Lung (tissue), 12 donors: Measurements from ENCODE around the gene JDP2. TPM values are rescaled to one million over a fixed set of nuclear protein-coding genes. Genes with fewer than 3 reads are reported as not detected.

ENCODE experiments used
- ATAC-seq: fragments of 200-7000 bp; cut with Tn5 transposase; one replicate; pipeline ENCODE4 v1.9.1; 2020; ENCODE audit warnings: moderate number of reproducible peaks; ENCODE audit not compliant: insufficient read depth, low FRiP score
- DNase-seq, 3 donors: peaks; one replicate each; pipeline ENCODE4 v3.0.0-alpha.2; 2013 to 2017
- H3K27ac ChIP-seq, 2 donors: one replicate each; pipeline ENCODE4 v1.5.1; 2013; ENCODE audit warnings: mild to moderate bottlenecking in 2 of 2, moderate library complexity in 2 of 2, control low read depth in 1 of 2, inconsistent platforms in 1 of 2, low read depth in 1 of 2, low read length in 1 of 2
- H3K27me3 ChIP-seq, 3 donors: one replicate each; pipeline ENCODE4 v1.5.1; 2013; ENCODE audit warnings: low read length in 2 of 3; ENCODE audit not compliant: control insufficient read depth in 3 of 3, insufficient read depth in 3 of 3
- H3K36me3 ChIP-seq, 4 donors: one replicate each; pipeline ENCODE4 v1.5.1; 2013; ENCODE audit warnings: low read length in 4 of 4, mild to moderate bottlenecking in 1 of 4, moderate library complexity in 1 of 4; ENCODE audit not compliant: control insufficient read depth in 4 of 4, insufficient read depth in 4 of 4
- H3K4me1 ChIP-seq, 5 donors: one replicate each; pipeline ENCODE4 v1.5.1; 2013; ENCODE audit warnings: low read length in 5 of 5, mild to moderate bottlenecking in 2 of 5, moderate library complexity in 1 of 5; ENCODE audit not compliant: control insufficient read depth in 5 of 5, insufficient read depth in 5 of 5
- H3K4me3 ChIP-seq: one replicate; pipeline ENCODE4 v1.5.1; 2013; ENCODE audit warnings: mild to moderate bottlenecking, control low read depth, moderate library complexity
- H3K9ac ChIP-seq, 2 donors: one replicate each; pipeline ENCODE4 v1.5.1; 2013; ENCODE audit warnings: low read length in 2 of 2, control low read depth in 1 of 2; ENCODE audit not compliant: insufficient read depth in 1 of 2
- H3K9me3 ChIP-seq, 4 donors: one replicate each; pipeline ENCODE4 v1.5.1; 2013; ENCODE audit warnings: low read length in 3 of 4, mild to moderate bottlenecking in 1 of 4, moderate library complexity in 1 of 4; ENCODE audit not compliant: control insufficient read depth in 4 of 4, insufficient read depth in 3 of 4
- WGBS, 2 donors: extraction: QIAGEN DNeasy Blood & Tissue Kit; methylation state at CpG; one replicate each; pipeline ENCODE4 v1.1.7; 2013; 5-methylcytosine and 5-hydroxymethylcytosine counted together
- polyA plus RNA-seq, 2 donors: library from polyadenylated mRNA; stranded (reverse); fragments of 200-250 nt; gene quantifications; one replicate each; pipeline ENCODE4 v1.2.1, GENCODE V29; 2013
- total RNA-seq, 2 donors: library from RNA; depleted of rRNA in 1 of 2; stranded (reverse); fragments of >200 nt in 1 of 2; gene quantifications; one replicate each; pipeline ENCODE4 v1.2.1, GENCODE V29; 2014 to 2021
- TF ChIP-seq, protein P1 (sequence below): IDR thresholded peaks from 2 replicates; pipeline ENCODE4 v1.5.1; 2012; ENCODE audit warnings: mild to moderate bottlenecking; ENCODE audit errors: control extremely low read depth, extremely low read depth
- donor health status: control.
- donor health status: control.
- donor health status: Bipolar disorder and iron deficiency.
- donor health status: healthy.
- donor health status: DM: yes; HTN: yes; CAD: no.

Gene JDP2
- total and polyA plus RNA-seq, 4 donors, result 34.8 to 88.9 (median 57.7) TPM

DNA sequence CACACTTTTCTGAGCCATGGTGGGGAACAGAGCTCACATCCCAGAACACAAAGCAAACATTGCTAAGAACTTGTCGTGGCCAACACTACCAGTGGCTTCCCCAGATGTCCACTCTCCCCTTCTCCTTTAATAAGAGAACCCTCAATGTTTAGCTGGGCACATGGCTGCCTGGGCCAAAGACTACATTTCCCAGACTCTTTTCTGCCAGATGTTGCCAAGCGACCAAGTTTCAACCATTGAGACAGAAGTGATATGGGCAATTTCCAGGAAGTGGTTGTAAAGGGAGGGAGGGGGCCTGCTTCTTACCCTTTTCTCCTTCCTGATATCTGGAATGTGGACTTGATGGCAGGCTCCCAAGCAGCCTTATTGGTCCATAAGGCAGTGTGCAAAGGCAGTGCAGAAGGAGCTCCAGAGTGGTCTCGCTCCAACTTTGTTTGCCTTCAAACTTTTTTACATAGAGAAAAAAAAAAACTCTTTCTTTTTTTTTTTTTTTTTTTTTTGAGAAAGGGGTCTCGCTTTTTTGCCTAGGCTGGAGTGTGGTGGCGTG lies 24.9 kb upstream of the JDP2 start:
- TF ChIP-seq, protein P1, sequence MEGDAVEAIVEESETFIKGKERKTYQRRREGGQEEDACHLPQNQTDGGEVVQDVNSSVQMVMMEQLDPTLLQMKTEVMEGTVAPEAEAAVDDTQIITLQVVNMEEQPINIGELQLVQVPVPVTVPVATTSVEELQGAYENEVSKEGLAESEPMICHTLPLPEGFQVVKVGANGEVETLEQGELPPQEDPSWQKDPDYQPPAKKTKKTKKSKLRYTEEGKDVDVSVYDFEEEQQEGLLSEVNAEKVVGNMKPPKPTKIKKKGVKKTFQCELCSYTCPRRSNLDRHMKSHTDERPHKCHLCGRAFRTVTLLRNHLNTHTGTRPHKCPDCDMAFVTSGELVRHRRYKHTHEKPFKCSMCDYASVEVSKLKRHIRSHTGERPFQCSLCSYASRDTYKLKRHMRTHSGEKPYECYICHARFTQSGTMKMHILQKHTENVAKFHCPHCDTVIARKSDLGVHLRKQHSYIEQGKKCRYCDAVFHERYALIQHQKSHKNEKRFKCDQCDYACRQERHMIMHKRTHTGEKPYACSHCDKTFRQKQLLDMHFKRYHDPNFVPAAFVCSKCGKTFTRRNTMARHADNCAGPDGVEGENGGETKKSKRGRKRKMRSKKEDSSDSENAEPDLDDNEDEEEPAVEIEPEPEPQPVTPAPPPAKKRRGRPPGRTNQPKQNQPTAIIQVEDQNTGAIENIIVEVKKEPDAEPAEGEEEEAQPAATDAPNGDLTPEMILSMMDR, result no peak
- H3K27ac ChIP-seq, result no peak overlapping the region
- no peak overlapping the region for H3K4me3 ChIP-seq
- 88 to 89% methylated on average over 5 of the region's 5 CpGs for WGBS, 2 donors
- no peaks in the 10 kb centered on the region for H3K27me3 ChIP-seq
- H3K9ac ChIP-seq, result no peak overlapping the region
- H3K4me1 ChIP-seq, result peaks cover 4 to 12% (median 8%) of the 10 kb centered on the region in 5 donors
- no peaks in the 10 kb centered on the region for H3K36me3 ChIP-seq
- peaks cover 0 to 4% (median 0%) of the 10 kb centered on the region in 4 donors for H3K9me3 ChIP-seq
- DNase-seq (no peak), ATAC-seq (no peak)

DNA sequence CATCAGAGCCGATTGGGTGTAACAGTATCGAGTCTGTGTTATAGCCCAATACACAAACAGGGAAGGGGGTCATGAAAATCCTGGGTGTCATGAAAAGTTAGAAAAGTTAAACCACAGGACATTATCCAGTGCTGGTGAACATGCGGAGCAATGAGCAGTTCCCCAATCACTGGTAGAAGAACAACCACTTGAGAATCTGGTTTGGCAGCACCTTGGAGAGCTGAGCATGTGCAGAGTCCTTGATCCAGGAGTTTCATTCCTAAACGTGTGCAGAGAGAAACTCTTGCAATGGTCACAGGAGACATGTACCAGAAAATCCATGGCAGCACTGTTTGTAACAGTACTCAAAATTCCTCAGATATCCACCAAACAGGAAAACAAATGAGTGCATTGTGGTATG lies 23.0 kb upstream of the JDP2 start:
- Histone ChIP-seq H3K9ac (no peak overlapping the region), H3K36me3 (no peaks in the 10 kb centered on the region), H3K4me3 (no peak overlapping the region), H3K4me1 (peaks cover 4 to 12% (median 8%) of the 10 kb centered on the region in 5 donors), H3K9me3 (peaks cover 0 to 4% (median 0%) of the 10 kb centered on the region in 4 donors), H3K27me3 (no peaks in the 10 kb centered on the region), H3K27ac (no peak overlapping the region)
- DNase-seq, result peak in 1 of 3 donors; percentile 56
- no peak for ATAC-seq
- WGBS, 2 donors, result 79 to 89% methylated on average over 4 of the region's 4 CpGs
- TF ChIP-seq, protein P1, result no peak

DNA sequence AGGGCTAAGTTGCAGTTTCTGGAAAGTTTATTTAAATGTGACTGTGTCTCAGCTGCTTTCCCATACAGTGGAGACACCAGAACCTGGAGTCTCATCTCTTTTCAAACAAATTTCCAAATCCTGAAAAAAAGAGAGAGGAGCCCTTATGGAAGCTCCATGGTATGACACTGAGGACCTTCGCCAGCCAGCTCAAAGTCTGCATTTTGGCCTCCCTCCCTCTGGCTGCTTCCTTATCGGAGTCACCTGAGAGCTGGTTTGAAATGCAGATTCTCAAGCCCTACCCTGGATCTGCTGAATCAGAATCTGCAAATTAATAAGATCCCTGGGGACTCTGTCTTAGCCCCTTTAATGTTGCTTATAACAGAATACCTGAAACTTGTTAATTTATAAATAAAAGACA lies 21.7 kb upstream of the JDP2 start:
- Histone ChIP-seq H3K27me3 (no peaks in the 10 kb centered on the region), H3K9me3 (peaks cover 0 to 4% (median 0%) of the 10 kb centered on the region in 4 donors), H3K27ac (no peak overlapping the region), H3K9ac (no peak overlapping the region), H3K4me1 (peaks cover 0 to 17% (median 3%) of the 10 kb centered on the region in 5 donors), H3K4me3 (no peak overlapping the region), H3K36me3 (no peaks in the 10 kb centered on the region)
- ATAC-seq (no peak), DNase-seq (no peak)
- TF ChIP-seq, protein P1, result no peak
- 95 to 96% methylated on average over 2 of the region's 2 CpGs for WGBS, 2 donors

DNA sequence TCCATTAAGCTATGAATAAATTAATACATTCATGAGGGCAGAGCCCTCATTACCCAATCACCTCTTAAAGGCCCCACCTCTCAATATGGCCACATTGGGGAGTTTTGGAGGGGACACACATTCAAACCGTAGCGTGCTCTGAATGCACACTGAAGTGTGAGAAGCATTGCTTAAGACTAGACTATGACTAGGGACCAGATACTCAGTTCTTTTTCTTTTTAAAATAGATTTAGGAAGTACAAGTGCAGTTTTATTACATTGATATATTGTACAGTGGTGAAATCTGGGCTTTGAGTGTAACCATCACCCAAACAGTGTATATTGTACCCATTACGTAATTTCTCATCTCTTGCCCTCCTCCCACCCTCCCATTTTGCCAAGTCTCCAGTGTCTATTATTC lies 21.0 kb upstream of the JDP2 start:
- Histone ChIP-seq H3K9me3 (peaks cover 0 to 4% (median 0%) of the 10 kb centered on the region in 4 donors), H3K4me3 (no peak overlapping the region), H3K36me3 (no peaks in the 10 kb centered on the region), H3K4me1 (peaks cover 0 to 14% (median 3%) of the 10 kb centered on the region in 5 donors), H3K27me3 (no peaks in the 10 kb centered on the region), H3K27ac (no peak overlapping the region), H3K9ac (no peak overlapping the region)
- TF ChIP-seq, protein P1, result no peak
- DNase-seq (no peak), ATAC-seq (no peak)
- WGBS, 2 donors, result 84% methylated on average over 3 of the region's 3 CpGs
